Central memory CD8-positive, alpha-beta T cell (primary cell): ENCODE measurements around the gene IL3RA.
"Not testable (repeated sequence)": the region's sequence is repeated elsewhere in the genome, so short reads cannot be mapped to it uniquely, and the experiment has no call there.

ENCODE experiments used
- ATAC-seq: fragments of 150-1000 bp; cut with Tn5 transposase; replicated peaks from 2 replicates; pipeline ENCODE4 v1.10.0; 2022; ENCODE audit warnings: mild to moderate bottlenecking, moderate FRiP score, moderate number of reproducible peaks; ENCODE audit not compliant: poor library complexity, severe bottlenecking; ENCODE audit errors: extremely low read depth
- DNase-seq, 2 donors: peaks; one replicate each; pipeline ENCODE4 v3.0.0; 2021; ENCODE audit warnings: low spot score in 2 of 2
- H3K27ac Mint-ChIP-seq: one replicate; pipeline ENCODE4 v1.8.0; 2022; ENCODE audit warnings: low read depth, mild to moderate bottlenecking, moderate library complexity, mixed read lengths
- H3K27me3 Mint-ChIP-seq: one replicate; pipeline ENCODE4 v1.8.0; 2022; ENCODE audit warnings: mixed read lengths
- H3K36me3 Mint-ChIP-seq: one replicate; pipeline ENCODE4 v1.8.0; 2022; ENCODE audit warnings: mild to moderate bottlenecking, moderate library complexity, mixed read lengths; ENCODE audit not compliant: insufficient read depth
- H3K4me1 Mint-ChIP-seq: one replicate; pipeline ENCODE4 v1.8.0; 2022; ENCODE audit warnings: mixed read lengths
- H3K4me3 Mint-ChIP-seq: one replicate; pipeline ENCODE4 v1.8.0; 2022; ENCODE audit warnings: mild to moderate bottlenecking, moderate library complexity, mixed read lengths
- H3K9me3 Mint-ChIP-seq: one replicate; pipeline ENCODE4 v1.8.0; 2022; ENCODE audit warnings: mixed read lengths

The IL3RA gene

DNA sequence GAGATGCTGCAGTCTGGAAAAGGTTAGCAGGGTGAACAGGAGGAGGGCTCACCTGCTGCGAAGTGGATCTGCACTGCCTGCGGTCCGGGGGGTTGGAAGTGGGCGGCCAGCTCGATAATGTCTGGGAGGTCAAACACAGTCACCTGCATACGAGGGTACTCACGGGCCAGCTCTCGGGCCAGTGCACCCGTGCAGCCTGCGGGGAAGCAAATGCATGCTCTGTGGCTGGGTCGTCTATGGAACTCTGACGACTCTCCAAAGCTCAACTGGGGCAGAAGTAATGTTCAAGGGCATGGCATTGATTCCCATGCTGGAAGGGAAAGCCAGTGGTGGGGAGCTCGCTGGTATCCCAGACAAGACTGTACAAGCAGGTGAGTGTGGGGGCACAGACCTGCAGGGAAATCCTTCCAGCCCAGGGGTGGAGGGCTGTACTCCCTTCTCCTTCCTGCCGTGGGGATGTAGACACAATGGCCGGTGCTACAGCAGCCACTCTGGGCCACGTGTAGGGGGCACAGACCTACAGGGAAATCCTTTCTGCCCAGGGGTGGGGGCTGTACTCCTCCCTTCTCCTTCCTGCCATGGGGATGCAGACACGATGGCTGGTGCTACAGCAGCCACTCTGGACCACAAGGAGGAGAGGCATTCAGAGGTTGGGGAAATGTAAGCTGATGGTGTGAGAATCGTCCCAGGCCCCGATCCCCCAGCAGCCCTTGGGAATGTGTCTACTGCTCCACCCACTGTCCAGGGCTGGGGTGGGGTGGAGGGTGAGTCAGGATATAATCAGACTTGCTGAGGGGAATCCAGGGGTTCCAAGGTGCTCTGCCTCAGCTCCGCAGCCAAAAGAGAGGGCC is 81.6 kb downstream of the IL3RA start:
- peaks cover 17% of the 10 kb centered on the region for H3K36me3 Mint-ChIP-seq

DNA sequence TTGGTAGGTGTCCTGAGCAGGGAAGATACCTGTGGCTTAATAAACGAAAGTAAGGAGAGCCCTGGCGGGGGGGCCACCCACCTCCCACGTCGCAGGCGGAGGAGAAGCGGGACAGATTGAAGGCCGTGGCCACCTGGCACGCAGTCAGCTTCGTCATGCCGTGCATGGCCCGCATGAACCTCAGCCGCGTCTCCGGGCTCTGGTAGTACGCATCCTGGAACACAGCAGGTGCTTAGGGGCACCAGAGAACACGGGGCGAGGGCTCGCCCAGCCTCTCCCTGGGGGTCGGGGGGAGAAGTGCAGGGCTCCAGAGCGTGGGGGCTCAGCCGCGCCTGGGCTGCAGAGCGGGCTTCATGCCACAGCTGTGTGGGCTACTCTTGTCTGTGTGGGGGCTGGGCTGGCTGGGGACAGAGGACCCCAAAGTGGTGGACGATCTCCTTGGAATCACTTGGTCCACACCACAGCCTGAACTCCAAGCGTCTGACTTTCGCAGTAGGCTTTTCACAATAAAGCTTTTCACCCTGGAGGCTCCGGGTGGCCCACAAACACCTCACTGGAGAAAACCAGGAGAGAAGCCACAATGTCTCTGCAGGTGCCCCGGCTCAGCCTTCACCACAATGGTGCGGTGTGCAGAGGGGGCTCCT is 82.4 kb downstream of the IL3RA start:
- no peak for DNase-seq
- Mint-ChIP-seq H3K36me3 (peaks cover 15% of the 10 kb centered on the region), H3K9me3 (peaks cover 7% of the 10 kb centered on the region), H3K27ac (no peak overlapping the region), H3K27me3 (no peaks in the 10 kb centered on the region), H3K4me1 (peaks cover 13% of the 10 kb centered on the region), H3K4me3 (no peak overlapping the region)
- no peak for ATAC-seq

More for the DNA sequence above, 81.6 kb downstream of the IL3RA start:
- Mint-ChIP-seq H3K4me1 (peaks cover 19% of the 10 kb centered on the region), H3K27me3 (no peaks in the 10 kb centered on the region), H3K9me3 (peaks cover 7% of the 10 kb centered on the region), H3K27ac (no peak overlapping the region), H3K4me3 (no peak overlapping the region)
- DNase-seq, result no peak
- ATAC-seq, result no peak

GRCh38 chrX:1419545-1420355 is 83.2 kb downstream of the IL3RA start:
- DNase-seq (no peak), ATAC-seq (no peak)
- Mint-ChIP-seq H3K27ac (peak overlapping the region; percentile 80), H3K4me3 (no peak overlapping the region), H3K27me3 (no peaks in the 10 kb centered on the region), H3K36me3 (peaks cover 12% of the 10 kb centered on the region), H3K9me3 (peaks cover 13% of the 10 kb centered on the region), H3K4me1 (peaks cover 15% of the 10 kb centered on the region)

GRCh38 chrX:1420371-1420770 is 83.8 kb downstream of the IL3RA start:
- Mint-ChIP-seq H3K27ac (peak overlapping the region; percentile 80), H3K36me3 (peaks cover 12% of the 10 kb centered on the region), H3K9me3 (peaks cover 17% of the 10 kb centered on the region), H3K4me1 (peaks cover 20% of the 10 kb centered on the region), H3K4me3 (no peak overlapping the region), H3K27me3 (no peaks in the 10 kb centered on the region)
- DNase-seq, result no peak
- ATAC-seq, result no peak

GRCh38 chrX:1421433-1422134 is 85.0 kb downstream of the IL3RA start:
- DNase-seq, result no peak
- H3K27ac Mint-ChIP-seq, result no peak overlapping the region
- no peaks in the 10 kb centered on the region for H3K27me3 Mint-ChIP-seq
- peaks cover 20% of the 10 kb centered on the region for H3K4me1 Mint-ChIP-seq
- peaks cover 15% of the 10 kb centered on the region for H3K36me3 Mint-ChIP-seq
- H3K9me3 Mint-ChIP-seq, result peaks cover 17% of the 10 kb centered on the region
- ATAC-seq, result no peak
- H3K4me3 Mint-ChIP-seq, result no peak overlapping the region

DNA sequence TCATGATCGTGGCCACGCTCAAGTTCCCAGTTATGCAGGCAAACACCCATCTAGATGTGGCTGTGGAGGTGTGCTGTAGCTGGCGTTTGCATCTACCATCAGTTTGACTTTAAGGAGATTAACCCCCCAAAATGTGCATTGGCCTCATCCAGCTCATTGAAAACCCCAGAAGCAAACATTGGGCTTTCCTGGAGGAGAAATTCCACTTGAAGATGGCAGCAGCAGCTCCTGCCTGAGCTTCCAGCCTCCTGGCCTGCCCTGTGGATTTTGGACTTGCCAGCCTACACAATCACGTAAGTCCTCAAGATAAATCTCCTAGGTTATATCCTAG is 85.5 kb downstream of the IL3RA start:
- peaks cover 17% of the 10 kb centered on the region for H3K36me3 Mint-ChIP-seq
- peaks cover 17% of the 10 kb centered on the region for H3K9me3 Mint-ChIP-seq
- H3K4me3 Mint-ChIP-seq, result no peak overlapping the region
- ATAC-seq (no peak), DNase-seq (no peak)
- H3K4me1 Mint-ChIP-seq, result peaks cover 20% of the 10 kb centered on the region
- no peak overlapping the region for H3K27ac Mint-ChIP-seq
- H3K27me3 Mint-ChIP-seq, result no peaks in the 10 kb centered on the region

GRCh38 chrX:1423215-1423614 is 86.6 kb downstream of the IL3RA start:
- Mint-ChIP-seq H3K4me1 (peaks cover 20% of the 10 kb centered on the region), H3K9me3 (peaks cover 17% of the 10 kb centered on the region), H3K27me3 (no peaks in the 10 kb centered on the region), H3K27ac (no peak overlapping the region), H3K4me3 (no peak overlapping the region), H3K36me3 (peaks cover 21% of the 10 kb centered on the region)
- ATAC-seq (no peak), DNase-seq (no peak)

GRCh38 chrX:1424147-1424851 is 87.7 kb downstream of the IL3RA start:
- Mint-ChIP-seq H3K36me3 (peaks cover 21% of the 10 kb centered on the region), H3K4me3 (no peak overlapping the region), H3K9me3 (peaks cover 17% of the 10 kb centered on the region), H3K4me1 (peaks cover 20% of the 10 kb centered on the region), H3K27me3 (no peaks in the 10 kb centered on the region), H3K27ac (peak overlapping the region; percentile 4)
- ATAC-seq (no peak), DNase-seq (no peak)

GRCh38 chrX:1425381-1425780 is 88.8 kb downstream of the IL3RA start:
- no peak overlapping the region for H3K4me3 Mint-ChIP-seq
- ATAC-seq, result no peak
- peaks cover 11% of the 10 kb centered on the region for H3K4me1 Mint-ChIP-seq
- peaks cover 10% of the 10 kb centered on the region for H3K9me3 Mint-ChIP-seq
- no peak for DNase-seq
- H3K27ac Mint-ChIP-seq, result peak overlapping the region; percentile 4
- no peaks in the 10 kb centered on the region for H3K27me3 Mint-ChIP-seq
- H3K36me3 Mint-ChIP-seq, result peaks cover 19% of the 10 kb centered on the region

DNA sequence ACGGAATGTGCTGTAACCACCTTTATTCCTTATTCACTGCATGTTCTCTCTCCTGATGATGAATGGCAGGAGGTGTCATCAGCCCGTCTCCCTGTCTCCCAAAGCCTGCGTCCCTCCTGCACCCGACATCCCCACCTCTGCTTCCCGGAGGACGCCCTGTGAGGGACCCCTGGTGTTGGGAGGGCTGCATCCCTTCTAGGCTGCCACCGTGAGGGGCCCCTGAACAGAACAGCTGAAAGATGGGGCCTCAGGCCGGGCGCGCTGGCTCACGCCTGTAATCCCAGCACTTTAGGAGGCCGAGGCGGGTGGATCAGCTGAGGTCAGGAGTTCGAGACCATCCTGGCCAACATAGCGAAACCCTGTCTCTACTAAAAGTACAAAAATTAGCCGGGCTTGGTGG is 89.7 kb downstream of the IL3RA start:
- Mint-ChIP-seq H3K36me3 (peaks cover 16% of the 10 kb centered on the region), H3K27ac (peak overlapping the region; percentile 85), H3K9me3 (peaks cover 10% of the 10 kb centered on the region)
- not testable (repeated sequence) for H3K27me3 Mint-ChIP-seq, ATAC-seq, DNase-seq, H3K4me1 Mint-ChIP-seq, H3K4me3 Mint-ChIP-seq

- Mint-ChIP-seq H3K4me1 (peaks cover 10% of the 10 kb centered on the region), H3K27ac (no peak overlapping the region), H3K27me3 (no peaks in the 10 kb centered on the region), H3K36me3 (peaks cover 18% of the 10 kb centered on the region), H3K4me3 (no peak overlapping the region), H3K9me3 (peaks cover 10% of the 10 kb centered on the region)
- no peak for DNase-seq
- no peak for ATAC-seq
These were observed 91.2 kb downstream of the IL3RA start for GRCh38 chrX:1427756-1428155.

- H3K27me3 Mint-ChIP-seq, result no peaks in the 10 kb centered on the region
- no peak for ATAC-seq
- H3K27ac Mint-ChIP-seq, result no peak overlapping the region
- DNase-seq, result no peak
- no peaks in the 10 kb centered on the region for H3K4me1 Mint-ChIP-seq
- H3K36me3 Mint-ChIP-seq, result peaks cover 25% of the 10 kb centered on the region
- no peaks in the 10 kb centered on the region for H3K9me3 Mint-ChIP-seq
- H3K4me3 Mint-ChIP-seq, result no peak overlapping the region
These were observed 93.9 kb downstream of the IL3RA start for GRCh38 chrX:1430451-1430850.
